HEK293 (cell line): ENCODE measurements around the gene GPR17.

ENCODE experiments used
- HOXD13 ChIP-seq: sonication (generic); formaldehyde crosslinking; IDR thresholded peaks from 2 replicates; pipeline ENCODE4 v1.8.0; 2022; ENCODE audit warnings: missing genetic modification reagents, borderline replicate concordance
- MYNN ChIP-seq: fragments of 450-650 bp; formaldehyde crosslinking; IDR thresholded peaks from 2 replicates; pipeline ENCODE4 v1.5.1; 2016; ENCODE audit warnings: missing biosample characterization, missing genetic modification characterization, borderline replicate concordance
- MZF1 ChIP-seq: fragments of 450-650 bp; formaldehyde crosslinking; IDR thresholded peaks from 2 replicates; pipeline ENCODE4 v1.5.1; 2017; ENCODE audit warnings: missing biosample characterization, missing genetic modification characterization, borderline replicate concordance
- SP2 ChIP-seq: fragments of 450-650 bp; formaldehyde crosslinking; IDR thresholded peaks from 2 replicates; pipeline ENCODE4 v1.5.1; 2016; ENCODE audit warnings: missing biosample characterization, missing genetic modification characterization
- TRIM28 ChIP-seq: IDR thresholded peaks from 2 replicates; pipeline ENCODE4 v1.6.1; 2011; ENCODE audit warnings: low read length, control low read depth, borderline replicate concordance
- ZBTB11 ChIP-seq: fragments of 450-650 bp; formaldehyde crosslinking; conservative IDR thresholded peaks from 2 replicates; pipeline ENCODE4 v1.5.1; 2016; ENCODE audit warnings: low read depth, missing biosample characterization, missing genetic modification characterization
- ZNF138 ChIP-seq: fragments of 450-650 bp; formaldehyde crosslinking; IDR thresholded peaks from 2 replicates; pipeline ENCODE4 v1.5.1; 2016; ENCODE audit warnings: missing biosample characterization, missing genetic modification characterization, borderline replicate concordance
- ZNF24 ChIP-seq: fragments of 450-650 bp; formaldehyde crosslinking; IDR thresholded peaks from 2 replicates; pipeline ENCODE4 v1.5.1; 2016; ENCODE audit warnings: missing biosample characterization, missing genetic modification characterization
- ZNF274 ChIP-seq, 2 experiments: fragments of 200-500 bp in 1 of 2; fragments of 450-650 bp in 1 of 2; sonication (Bioruptor generic) in 1 of 2; formaldehyde crosslinking in 1 of 2; IDR thresholded peaks; 2 replicates each; pipeline versions ENCODE4 v1.5.1 to v1.6.1; 2014 to 2016; ENCODE audit warnings: borderline replicate concordance in 1 of 2, inconsistent platforms in 1 of 2, low read length in 1 of 2, missing biosample characterization in 1 of 2, missing genetic modification characterization in 1 of 2
- ZNF558 ChIP-seq: fragments of 450-650 bp; formaldehyde crosslinking; IDR thresholded peaks from 2 replicates; pipeline ENCODE4 v1.5.1; 2016; ENCODE audit warnings: missing biosample characterization, missing genetic modification characterization
- ZNF623 ChIP-seq: fragments of 450-650 bp; formaldehyde crosslinking; IDR thresholded peaks from 2 replicates; pipeline ENCODE4 v1.5.1; 2016; ENCODE audit warnings: missing biosample characterization, missing genetic modification characterization
- TF ChIP-seq, protein P1 (sequence below): fragments of 450-650 bp; formaldehyde crosslinking; IDR thresholded peaks from 2 replicates; pipeline ENCODE4 v1.5.1; 2016; ENCODE audit warnings: missing biosample characterization, missing genetic modification characterization

GRCh38 chr2:127688405-127688804, 42.5 kb downstream of the GPR17 start:
- no peak for TF ChIP-seq HOXD13 (CRISPR knock-in tag)
- TF ChIP-seq, protein P1, sequence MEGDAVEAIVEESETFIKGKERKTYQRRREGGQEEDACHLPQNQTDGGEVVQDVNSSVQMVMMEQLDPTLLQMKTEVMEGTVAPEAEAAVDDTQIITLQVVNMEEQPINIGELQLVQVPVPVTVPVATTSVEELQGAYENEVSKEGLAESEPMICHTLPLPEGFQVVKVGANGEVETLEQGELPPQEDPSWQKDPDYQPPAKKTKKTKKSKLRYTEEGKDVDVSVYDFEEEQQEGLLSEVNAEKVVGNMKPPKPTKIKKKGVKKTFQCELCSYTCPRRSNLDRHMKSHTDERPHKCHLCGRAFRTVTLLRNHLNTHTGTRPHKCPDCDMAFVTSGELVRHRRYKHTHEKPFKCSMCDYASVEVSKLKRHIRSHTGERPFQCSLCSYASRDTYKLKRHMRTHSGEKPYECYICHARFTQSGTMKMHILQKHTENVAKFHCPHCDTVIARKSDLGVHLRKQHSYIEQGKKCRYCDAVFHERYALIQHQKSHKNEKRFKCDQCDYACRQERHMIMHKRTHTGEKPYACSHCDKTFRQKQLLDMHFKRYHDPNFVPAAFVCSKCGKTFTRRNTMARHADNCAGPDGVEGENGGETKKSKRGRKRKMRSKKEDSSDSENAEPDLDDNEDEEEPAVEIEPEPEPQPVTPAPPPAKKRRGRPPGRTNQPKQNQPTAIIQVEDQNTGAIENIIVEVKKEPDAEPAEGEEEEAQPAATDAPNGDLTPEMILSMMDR: no peak
- TF ChIP-seq ZNF138: no peak
- TF ChIP-seq MZF1 (tag by site-specific recombination): no peak
- no peak for TF ChIP-seq ZNF24 (tag by site-specific recombination)
- no peak for TF ChIP-seq ZNF274 (IDR thresholded peaks at IDR 0.05; ENCODE audit: low read length)
- TF ChIP-seq ZNF274 (tag by site-specific recombination; IDR thresholded peaks at IDR 0.05; ENCODE audit: borderline replicate concordance): no peak
- TF ChIP-seq ZBTB11: no peak
- no peak for TF ChIP-seq TRIM28
- no peak for TF ChIP-seq SP2 (tag by site-specific recombination)
- TF ChIP-seq ZNF623 (tag by site-specific recombination): no peak
- TF ChIP-seq MYNN (tag by site-specific recombination): no peak
- no peak for TF ChIP-seq ZNF558 (tag by site-specific recombination)
